NCI-H524 (cell line): ENCODE data around the gene GTPBP4.

Experiments
- DNase-seq, 2 experiments: peaks; one replicate each; lab custom pipeline; 2025; lab: John Stamatoyannopoulos, UW

GTPBP4 gene

DNA sequence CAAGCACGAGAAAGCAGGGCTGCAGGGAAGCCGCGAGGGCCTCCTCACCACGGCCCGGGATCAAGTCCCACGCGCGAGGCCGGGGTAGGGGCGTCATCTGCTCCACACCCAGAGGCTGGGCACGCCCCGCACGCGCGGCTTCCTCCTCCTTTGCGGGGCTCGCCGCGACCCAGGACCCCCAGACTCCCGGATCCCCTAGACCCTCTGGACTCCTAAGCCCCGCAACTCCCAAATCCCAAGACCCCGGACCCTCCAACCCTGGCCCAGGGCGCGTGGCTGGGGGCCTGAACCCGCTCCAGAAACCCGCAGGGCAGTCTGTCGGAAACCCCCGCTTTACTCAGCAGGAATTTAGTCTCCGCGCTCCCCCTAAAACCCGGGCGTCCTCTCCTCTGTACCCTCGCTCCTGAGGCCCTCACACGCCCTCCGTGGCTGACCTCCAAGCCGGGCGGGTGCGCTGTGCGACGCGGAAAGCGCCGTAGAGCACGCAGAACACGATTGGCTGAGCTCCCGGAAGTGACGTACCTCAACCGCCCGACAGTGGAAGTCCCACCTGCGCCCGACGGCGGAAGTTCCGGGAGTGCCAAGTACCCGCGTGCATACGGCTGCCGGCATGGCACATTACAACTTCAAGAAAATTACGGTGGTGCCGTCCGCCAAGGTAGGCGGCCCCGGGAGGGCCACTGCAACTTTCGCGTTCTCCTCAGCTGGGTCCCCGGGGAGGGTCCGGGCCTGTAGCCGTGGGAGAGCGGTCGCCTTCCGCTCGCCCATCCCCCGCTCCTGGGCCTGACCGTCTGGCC is at the start of gene GTPBP4:
Gene GTPBP4, plus strand, starts transcription at position 565 of the 797 bp plus-strand sequence. Its CDS starts 46 bp downstream, at position 611.
- DNase-seq, result peak; percentile 61 to 80

GRCh38 chr10:938941-939678 is 49.1 kb upstream of the GTPBP4 start:
- no peak for DNase-seq

DNA sequence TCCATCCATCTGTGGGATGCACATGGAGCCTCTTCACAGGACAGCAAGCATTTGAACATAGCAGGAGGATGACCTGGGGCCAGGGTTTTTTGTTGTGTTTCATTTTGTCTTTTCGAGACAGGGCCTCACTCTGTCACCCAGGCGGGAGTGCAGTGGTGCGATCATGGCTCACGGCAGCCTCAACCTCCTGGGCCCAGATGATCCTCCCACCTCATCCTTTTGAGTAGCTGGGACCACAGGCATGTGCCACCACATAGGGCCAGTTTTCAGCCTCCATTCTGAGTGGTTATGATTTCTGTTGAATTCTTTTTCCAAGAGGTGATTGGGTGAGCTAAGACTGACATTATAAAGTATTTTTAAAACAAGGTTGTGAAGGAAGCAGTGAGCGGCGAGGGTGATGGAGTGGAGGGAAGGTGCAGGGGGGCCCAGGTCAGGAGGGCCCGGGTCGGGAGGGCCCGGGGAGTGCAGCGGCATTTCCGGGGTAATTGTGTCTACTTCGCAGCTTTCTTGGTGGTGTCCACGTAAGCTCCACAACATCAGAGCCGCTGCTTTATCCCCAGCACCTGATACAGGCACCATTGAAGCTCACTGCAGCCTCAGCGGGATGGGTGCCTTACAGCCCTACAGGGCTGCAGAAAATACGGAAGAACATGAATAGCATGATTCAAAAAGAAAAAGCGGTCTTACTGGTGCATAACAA is 44.8 kb upstream of the GTPBP4 start:
- no peak for DNase-seq

DNA sequence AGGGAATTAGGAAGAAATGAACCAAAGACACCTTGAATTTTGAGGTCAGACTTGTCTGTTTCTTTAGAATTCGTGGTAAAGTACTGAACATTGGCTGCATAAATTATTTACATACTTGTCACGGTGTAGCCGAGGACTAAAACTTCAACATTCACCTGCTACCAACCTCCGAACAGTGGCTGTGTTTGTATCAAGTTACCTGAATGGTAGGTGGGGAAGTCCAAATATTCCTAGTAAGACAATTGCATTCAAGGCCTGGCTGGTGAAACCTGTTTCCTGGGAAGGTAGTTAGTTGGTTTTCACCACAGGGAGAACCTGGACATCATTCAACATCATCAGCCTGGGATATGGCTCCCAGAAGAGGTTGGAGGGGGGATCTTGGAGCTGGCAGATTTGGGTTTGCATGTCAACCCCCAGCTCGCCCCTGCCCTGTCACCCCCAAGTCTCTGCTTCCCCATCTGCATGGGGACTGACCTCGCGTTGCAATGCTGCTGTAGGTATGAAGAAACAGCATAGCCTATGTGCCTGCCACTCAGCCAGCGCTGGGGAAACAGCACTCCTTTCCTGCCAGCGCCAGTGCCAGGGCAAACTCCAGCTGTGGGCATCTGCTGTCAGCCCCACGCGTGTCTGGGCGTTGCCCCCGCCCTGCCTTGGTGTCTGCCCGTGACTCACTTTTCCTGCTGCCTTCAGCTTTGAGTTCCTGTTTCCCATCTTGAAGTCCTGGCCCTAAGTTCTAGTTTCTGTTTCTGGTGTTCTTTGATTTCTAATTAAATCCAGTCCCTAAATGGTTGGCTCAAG is 44.0 kb upstream of the GTPBP4 start:
- no peak for DNase-seq

DNA sequence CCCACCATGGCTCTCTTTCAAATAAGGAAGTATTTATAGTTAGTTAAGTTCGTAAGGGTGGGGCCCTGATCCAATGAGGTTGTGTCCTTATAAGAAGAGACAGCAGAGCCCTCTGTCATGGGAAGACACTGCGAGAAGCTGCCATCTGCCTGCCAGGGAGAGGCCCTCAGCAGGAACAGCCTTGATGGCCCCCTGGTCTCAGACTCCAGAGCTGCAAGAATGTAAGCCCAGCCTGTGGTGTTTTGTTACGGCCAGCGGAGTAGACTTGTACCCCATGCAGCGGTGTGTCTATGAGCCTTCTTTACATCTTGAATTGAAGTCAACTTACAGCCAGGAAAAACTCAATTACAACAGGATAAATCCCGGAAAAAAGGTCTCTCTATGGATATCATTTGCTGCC is 42.5 kb upstream of the GTPBP4 start:
- peak in 1 of 2 experiments; percentile 5 for DNase-seq

GRCh38 chr10:947051-947450 is 41.2 kb upstream of the GTPBP4 start:
- no peak for DNase-seq

GRCh38 chr10:947881-948280 is 40.4 kb upstream of the GTPBP4 start:
- DNase-seq, result no peak

- DNase-seq, result no peak
Measured at GRCh38 chr10:948347-948746, 39.9 kb upstream of the GTPBP4 start.

DNA sequence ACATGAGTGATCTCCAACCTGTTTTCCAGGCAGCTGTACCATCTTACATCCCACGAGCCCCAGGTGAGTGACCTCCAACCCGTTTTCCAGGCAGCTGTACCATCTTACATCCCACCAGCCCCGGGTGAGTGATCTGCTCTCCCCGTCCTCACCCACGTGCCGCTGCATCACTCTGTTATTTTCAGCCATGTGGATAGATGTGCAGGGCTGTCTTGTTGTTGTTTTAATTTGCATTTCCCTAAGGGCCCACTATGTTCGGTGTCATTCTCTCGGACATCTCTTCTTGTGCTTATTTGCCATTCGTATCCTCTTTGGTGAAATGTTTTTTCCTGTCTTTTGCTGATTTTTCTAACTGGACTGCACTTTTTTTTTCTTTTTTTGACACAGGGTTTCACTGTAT is 38.8 kb upstream of the GTPBP4 start:
- DNase-seq, result no peak

- no peak for DNase-seq
Measured at GRCh38 chr10:953836-954235, 34.4 kb upstream of the GTPBP4 start.

DNA sequence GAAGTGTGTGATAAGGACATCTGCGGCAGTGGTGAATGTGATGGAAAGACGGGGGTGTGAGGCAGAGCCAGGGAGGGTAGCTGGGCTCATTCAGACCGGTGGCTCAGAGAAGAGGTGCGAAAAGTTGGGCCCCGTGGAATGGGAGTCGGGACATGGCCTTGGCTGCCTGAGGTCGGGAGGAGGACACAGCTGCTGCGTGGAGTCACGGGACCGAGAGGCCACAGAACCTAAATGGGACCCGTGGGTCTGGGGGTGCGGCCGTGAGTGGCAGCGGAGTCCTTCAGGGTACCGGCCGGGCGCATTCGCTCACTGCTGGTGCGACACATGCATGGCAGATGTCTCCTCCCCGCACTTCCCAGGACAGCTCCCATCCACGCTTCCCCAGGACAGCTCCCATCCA is 33.8 kb upstream of the GTPBP4 start:
- DNase-seq, result no peak

- no peak for DNase-seq
Measured at GRCh38 chr10:955127-955819, 33.0 kb upstream of the GTPBP4 start.

DNA sequence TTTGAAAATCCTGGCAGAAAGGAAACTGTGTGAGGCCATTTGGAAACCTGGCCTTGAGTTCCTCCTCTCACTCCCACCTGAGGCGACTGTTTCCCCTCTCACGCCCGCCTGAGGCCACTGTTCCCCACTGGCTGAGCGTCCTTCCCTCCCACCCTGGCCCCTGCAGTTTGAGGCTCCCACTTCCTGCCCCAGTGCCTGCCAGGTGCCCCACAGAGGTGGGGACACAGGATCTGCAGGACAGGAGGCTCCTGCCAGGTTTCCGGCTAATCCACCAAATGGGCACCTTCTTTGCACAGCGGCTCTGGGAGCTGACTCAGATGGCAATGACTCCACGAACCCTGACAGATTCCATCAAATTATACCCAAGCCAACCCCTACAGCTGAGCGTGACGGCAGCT is 32.4 kb upstream of the GTPBP4 start:
- no peak for DNase-seq

DNA sequence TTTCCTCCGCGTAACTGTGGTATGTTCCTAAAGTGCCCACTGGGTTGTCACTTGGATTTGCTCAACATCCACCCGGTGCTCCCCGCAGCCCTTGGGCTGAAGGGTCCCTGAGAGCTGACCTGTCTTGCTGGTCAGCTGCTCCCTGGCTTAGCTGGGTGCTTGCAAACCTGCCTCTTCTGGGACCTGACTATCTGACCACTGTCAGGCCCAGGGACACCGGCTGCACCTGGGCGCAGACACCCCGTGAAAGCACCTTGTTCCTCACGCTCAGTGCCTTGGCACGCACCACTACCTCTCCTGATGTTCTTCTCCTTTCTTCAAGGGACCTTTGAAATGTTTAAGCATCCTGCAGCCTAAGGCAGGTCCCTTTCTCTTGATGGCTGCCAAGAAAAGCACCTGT is 30.1 kb upstream of the GTPBP4 start:
- DNase-seq, result no peak

DNA sequence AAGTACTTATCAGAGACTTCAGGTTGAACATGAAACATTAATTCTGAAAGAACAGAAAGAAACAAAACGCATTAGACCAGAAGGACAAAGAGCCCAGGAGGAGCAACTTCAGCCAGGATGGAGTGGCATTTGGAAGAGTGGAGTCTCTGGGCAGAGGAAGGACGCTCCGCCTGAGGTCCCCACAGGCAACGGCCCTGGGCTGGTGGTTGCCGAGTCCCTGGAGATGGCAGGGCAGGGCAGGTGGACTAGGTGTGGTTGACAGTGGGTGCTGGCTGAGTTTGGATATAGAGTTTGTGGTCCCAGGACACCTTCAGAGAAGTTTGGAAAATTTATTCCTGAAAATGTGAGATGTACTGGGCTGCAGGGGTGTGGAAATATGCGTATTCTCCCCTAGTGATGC is 29.4 kb upstream of the GTPBP4 start:
- DNase-seq, result no peak

DNA sequence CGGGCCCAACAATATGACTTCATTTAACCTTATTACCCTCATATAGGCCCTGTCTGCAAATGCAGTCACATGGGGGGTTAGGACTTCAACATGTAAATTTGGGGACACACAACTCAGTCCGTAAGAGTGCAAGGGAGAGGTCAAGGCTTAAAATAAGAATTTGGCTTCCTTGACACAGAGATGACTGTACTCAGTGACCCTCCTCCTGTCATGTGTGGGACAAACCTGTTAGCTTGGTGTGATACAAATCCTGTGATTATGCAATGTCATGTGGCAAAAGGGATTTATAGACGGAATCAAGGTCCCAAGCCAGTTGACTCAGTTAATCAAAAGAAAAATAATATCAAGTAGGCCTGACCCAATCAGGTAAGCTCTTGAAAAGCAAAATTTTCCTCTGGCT is 25.9 kb upstream of the GTPBP4 start:
- DNase-seq, result no peak

- no peak for DNase-seq
Measured at GRCh38 chr10:963186-963585, 25.0 kb upstream of the GTPBP4 start.

- DNase-seq, result no peak
Measured at GRCh38 chr10:963655-964054, 24.6 kb upstream of the GTPBP4 start.

- DNase-seq, result no peak
Measured at GRCh38 chr10:964321-964987, 23.8 kb upstream of the GTPBP4 start.

GRCh38 chr10:964988-965417 is 23.2 kb upstream of the GTPBP4 start:
- no peak for DNase-seq
